ENCODE results near the gene C10orf90.

DNA sequence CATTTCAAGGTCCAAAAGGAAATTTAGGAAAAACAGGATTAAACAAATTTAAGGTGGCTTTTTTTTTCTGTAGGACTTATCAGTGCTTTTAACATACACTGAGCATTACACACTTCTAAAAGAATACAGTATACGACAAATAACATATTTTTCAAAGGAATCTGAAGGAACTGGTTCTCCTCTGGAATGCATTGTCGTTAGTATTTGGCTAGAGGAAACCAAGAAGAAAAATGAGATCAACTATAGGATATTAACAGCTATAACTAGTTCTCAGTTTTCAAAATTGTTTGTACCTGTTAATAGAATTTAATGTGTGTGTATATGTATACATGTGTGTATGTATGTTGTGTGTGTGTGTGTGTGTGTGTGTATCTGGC is 232.1 kb downstream of the C10orf90 start:
- TF ChIP-seq EZH2phosphoT487 (IDR thresholded peaks at IDR 0.05; ENCODE audit: borderline replicate concordance) = no peak
- TF ChIP-seq, protein P1, sequence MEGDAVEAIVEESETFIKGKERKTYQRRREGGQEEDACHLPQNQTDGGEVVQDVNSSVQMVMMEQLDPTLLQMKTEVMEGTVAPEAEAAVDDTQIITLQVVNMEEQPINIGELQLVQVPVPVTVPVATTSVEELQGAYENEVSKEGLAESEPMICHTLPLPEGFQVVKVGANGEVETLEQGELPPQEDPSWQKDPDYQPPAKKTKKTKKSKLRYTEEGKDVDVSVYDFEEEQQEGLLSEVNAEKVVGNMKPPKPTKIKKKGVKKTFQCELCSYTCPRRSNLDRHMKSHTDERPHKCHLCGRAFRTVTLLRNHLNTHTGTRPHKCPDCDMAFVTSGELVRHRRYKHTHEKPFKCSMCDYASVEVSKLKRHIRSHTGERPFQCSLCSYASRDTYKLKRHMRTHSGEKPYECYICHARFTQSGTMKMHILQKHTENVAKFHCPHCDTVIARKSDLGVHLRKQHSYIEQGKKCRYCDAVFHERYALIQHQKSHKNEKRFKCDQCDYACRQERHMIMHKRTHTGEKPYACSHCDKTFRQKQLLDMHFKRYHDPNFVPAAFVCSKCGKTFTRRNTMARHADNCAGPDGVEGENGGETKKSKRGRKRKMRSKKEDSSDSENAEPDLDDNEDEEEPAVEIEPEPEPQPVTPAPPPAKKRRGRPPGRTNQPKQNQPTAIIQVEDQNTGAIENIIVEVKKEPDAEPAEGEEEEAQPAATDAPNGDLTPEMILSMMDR (conservative IDR thresholded peaks at IDR 0.05; ENCODE audit: low read length) = no peak
